H1 (cell line): ENCODE data around the gene CCER1. TPM values are rescaled to one million over a fixed set of nuclear protein-coding genes. Genes with fewer than 3 reads are reported as not detected.

Source experiments
- EGR1 ChIP-seq: IDR thresholded peaks from 2 replicates; pipeline ENCODE4 v1.6.1; 2011; ENCODE audit warnings: low read depth, low read length, borderline replicate concordance
- GABPA ChIP-seq: IDR thresholded peaks from 2 replicates; pipeline ENCODE4 v1.6.1; 2011; ENCODE audit warnings: mild to moderate bottlenecking, low read length, moderate library complexity, borderline replicate concordance; ENCODE audit not compliant: insufficient read depth
- HDAC2 ChIP-seq, 2 experiments: fragments of 300-600 bp in 1 of 2; sonication (generic) in 1 of 2; IDR thresholded peaks; 2 replicates each; pipeline ENCODE4 v1.6.1; 2011 to 2012; ENCODE audit warnings: low read depth in 2 of 2, low read length in 2 of 2, mild to moderate bottlenecking in 2 of 2, moderate library complexity in 2 of 2, borderline replicate concordance in 1 of 2, inconsistent platforms in 1 of 2
- KDM1A ChIP-seq: fragments of 200-600, 300-600 bp; sonication (generic); IDR thresholded peaks from 2 replicates; pipeline ENCODE4 v1.7.1; 2016; ENCODE audit warnings: mild to moderate bottlenecking, low read length, borderline replicate concordance
- SP4 ChIP-seq: IDR thresholded peaks from 2 replicates; pipeline ENCODE4 v1.6.1; 2012; ENCODE audit warnings: low read length, inconsistent platforms
- polyA plus RNA-seq, 7 experiments: library from polyadenylated mRNA; depleted of rRNA in 3 of 7; stranded (reverse) in 5 of 7; unstranded in 2 of 7; fragments of >200 nt in 5 of 7; fragments of 200-250 nt in 2 of 7; gene quantifications; 1 replicate in 5 of 7; 2 replicates in 1 of 7; 4 replicates in 1 of 7; pipeline versions ENCODE4 v1.2.1 to v1.2.3, GENCODE V29; 2011 to 2013; ENCODE audit warnings: missing spikeins in 2 of 7, mixed read lengths in 2 of 7
- total RNA-seq: library from RNA; stranded (reverse); fragmentation: NEBNext Ultra II Directional; extraction: Animal tissue kit (Norgen Biotek cat#: 25700); gene quantifications from 2 replicates; pipeline ENCODE4 v1.2.1, GENCODE V29; 2021

Gene CCER1
- total and polyA plus RNA-seq, 2 of the 8 experiments (the other 6 are each of a cell fraction or from before 2014, with no cell fraction given) = not detected

GRCh38 chr12:90937651-90938050, 17.3 kb downstream of the CCER1 start (continued):
- TF ChIP-seq KDM1A (no peak), SP4 (no peak), EGR1 (no peak), GABPA (no peak), HDAC2 (IDR thresholded peaks at IDR 0.05; ENCODE audit: borderline replicate concordance in 1 of 2, low read depth in 2 of 2, low read length in 2 of 2) (no peak)
